SIG-M5 (cell line): ENCODE results near the gene FDXACB1.

ENCODE experiments used
- DNase-seq: peaks from one replicate; lab custom pipeline; 2025; lab: John Stamatoyannopoulos, UW

The FDXACB1 gene

DNA sequence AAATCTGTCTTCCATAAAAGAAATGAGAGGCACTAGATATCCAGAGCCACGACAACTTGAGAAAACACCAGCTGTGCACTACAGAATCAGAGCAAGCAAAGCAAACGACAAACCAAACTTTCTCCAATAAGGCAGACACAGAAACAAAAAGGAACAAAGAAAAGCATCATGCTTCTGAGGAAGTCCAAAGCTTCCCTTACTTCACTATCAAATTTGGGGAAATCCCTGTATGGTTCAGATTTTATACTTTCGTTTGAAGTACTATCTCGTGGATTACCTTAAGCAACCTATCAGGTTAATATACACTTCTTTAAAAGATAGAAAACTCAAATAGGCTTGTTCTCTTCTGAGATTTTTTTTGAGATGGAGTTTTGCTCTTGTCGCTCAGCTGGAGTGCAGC, 35.3 kb downstream of the FDXACB1 start:
- DNase-seq: no peak

DNA sequence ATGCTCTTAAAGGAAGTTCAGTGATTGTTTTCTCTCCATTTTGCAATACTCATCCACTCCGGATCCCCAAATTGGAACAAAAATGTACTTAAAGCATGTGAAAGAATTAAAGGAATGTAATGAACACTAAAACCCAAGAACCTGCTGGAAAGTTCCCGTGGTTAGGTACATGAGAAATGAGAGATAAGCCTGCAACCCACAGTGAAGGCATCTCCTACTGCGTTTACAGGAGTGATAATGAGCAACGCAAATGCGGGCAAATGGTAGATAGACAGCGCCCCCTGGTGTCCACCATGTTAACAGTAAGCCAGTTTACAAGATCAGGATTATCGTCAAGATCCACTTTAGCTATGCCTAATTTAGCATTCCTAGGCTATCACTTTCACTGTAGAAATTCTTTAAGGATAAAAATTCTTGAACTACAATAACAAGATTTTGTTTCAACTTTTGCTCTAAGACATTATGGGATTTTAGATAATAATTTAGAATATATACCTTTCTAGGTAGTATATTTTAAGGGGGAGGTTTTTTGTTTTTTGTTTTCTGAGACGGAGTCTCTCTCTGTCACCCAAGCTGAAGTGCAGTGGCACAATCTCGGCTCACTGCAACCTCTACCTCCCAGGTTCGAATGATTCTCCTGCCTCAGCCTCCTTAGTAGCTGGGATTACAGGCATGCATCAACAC, 37.5 kb downstream of the FDXACB1 start:
- DNase-seq: peak; percentile 17

DNA sequence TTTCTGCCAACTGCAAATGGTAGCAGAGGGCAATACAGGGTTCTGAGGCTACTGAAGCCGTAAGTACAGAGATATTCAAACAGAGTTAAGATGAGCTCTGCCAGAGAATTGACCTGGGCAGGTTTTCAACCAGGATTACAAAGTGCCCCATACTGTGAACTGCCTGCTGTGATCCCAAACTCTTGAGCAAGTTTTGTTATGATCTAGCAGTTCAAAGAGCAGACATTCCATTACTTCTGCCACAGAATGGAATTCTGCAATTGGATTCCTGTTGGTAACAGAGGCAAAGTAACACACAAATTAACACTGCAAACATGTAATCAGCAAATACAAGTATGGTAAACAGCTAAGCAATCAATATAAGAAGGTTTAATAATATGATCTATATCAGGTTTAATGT, 38.8 kb downstream of the FDXACB1 start:
- no peak for DNase-seq

DNA sequence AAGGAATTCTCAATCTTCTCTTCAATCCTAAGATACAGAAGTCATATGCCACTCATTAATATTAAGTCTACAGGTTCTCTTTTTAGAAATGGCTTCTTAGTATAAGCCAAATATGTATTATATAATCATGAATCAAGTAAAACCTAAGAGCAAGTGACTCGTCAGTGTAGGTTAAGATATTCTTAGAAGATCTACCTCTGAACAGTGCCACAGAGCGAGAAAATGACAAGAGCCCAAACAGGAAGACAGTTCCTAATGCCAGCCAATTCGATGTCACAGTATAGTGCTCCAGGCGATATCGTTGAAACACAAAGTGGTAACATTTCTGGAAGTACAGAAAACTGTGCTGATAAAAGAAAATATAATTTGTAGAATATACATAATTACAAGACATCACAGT, 40.9 kb downstream of the FDXACB1 start:
- DNase-seq: no peak

DNA sequence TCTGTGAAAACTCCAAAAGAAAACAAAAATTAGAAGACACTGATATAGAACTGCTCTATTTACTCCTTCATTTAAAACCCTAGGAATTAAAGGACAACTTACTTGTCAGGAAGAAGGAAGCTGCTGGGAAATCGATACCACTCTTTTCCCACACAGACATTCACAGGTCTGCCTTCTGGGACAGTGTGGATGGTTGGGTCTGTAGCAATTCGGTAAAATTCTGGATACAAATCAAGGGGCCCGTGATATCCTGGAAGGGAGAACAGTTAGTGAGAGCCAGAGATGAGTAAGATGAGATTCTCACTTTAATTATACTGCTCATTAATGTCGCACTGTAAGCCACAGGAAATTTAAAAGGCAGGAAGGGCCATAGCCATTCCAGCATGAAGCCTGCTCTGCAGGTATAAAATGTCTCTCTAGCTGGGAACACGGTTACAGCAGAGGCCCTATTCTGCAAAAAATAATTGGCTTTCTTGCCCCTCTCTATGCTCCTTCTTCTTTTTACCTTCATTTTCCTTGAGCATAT, 41.5 kb downstream of the FDXACB1 start:
- no peak for DNase-seq

DNA sequence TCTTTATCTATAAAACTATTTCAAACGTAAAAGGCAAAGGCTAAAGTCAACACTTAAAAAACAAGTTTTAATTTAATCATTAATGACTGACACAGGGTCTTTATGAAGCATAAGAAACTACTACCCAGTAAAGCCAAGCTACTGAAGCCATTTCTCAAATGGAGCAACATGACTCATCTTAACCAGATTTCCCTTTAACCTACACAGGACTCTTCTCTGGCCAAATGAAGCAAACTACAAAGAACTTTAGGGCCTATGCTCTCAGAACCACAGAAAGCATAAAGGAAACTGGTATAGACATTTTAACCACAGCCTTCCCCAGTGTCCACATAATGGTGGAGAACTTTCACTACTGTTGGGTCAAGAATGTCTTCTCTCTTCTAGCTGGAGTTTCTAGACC, 42.2 kb downstream of the FDXACB1 start:
- no peak for DNase-seq

DNA sequence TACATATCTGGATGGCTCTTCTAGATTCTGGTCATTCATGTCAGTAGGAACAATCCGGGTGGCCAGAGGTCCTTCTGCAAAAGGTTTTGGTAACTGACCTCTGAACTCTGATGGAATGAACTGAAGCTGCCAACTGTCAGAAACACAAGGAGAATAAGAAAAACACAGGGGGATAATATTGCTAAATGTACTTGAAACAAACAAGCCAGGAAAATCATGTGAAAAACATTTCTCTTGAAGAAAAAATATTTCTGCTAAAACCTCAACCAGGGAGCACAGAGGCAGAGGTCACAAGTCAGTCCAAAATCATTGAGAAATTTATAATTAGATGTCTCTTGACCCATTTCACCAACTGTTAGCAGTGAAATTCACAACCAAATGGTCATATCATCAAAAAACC, 42.8 kb downstream of the FDXACB1 start:
- no peak for DNase-seq

DNA sequence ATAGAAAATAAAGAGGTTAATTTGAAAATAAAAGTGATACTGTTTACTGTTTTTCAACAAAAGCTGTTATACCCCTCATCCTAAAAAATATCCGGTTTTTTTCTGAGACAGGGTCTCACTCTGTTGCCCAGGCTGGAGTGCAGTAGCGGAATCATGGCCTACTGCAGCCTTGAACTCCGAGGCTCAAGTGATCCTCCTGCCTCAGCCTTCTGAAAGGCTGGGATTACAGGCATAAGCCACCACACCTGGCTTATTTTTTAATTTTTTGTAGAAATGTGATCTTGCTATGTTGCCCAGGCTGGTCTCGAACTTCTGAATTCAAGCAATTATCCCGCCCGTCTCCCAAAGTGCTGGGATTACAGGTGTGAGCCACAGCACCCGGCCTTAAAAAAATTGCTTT, 43.3 kb downstream of the FDXACB1 start:
- no peak for DNase-seq

DNA sequence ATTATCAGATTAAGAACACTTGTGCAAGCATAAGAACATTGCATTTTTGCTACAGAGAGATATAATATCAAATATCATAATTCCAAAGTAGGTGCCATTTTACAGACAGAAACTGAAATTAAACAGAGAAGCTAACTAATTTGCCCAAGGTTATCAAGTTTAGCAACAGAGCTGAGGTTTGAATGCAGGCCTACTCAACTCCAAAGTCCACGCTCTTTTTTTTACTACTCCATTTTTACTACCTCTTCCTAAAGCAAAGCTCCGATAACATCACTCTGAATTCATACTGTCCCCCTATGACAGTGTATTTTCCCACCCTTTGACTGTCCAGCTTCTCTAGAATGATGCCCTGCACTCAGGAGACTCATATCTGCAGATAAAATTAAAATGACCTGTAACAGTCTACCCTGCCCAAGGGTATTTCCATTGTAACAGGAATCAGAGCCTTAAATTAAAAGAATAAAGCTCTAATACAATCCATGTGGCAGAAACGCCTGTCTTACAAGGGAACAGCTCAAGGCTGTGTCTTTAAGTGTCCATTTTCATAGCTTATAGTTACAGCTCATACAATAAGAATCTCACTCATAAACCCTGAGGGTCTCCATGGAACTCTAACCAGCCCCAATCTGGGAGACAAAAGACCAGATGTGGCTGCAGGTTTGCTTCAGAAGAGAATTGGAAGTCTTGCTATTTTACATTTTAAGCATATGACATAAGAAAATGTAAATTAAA, 44.4 kb downstream of the FDXACB1 start:
- DNase-seq: no peak

DNA sequence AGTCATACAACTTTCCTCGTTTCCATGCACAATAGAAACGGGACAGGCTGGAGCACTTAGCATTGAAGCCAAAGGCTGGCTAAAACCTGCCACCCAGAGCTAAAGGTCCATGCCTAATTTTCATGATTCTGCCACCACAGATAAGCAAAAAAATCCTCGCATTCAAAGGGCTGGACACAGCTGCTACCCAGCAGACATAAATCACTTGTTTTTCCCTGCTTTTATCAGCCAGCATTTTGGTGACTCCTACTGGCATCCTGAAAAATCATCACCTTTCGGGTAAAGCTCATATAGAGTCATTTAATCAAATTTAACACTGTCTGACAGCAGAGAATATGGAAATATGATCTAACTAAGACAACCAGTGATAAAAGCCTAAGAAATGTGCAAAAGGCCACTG, 45.4 kb downstream of the FDXACB1 start:
- no peak for DNase-seq

DNA sequence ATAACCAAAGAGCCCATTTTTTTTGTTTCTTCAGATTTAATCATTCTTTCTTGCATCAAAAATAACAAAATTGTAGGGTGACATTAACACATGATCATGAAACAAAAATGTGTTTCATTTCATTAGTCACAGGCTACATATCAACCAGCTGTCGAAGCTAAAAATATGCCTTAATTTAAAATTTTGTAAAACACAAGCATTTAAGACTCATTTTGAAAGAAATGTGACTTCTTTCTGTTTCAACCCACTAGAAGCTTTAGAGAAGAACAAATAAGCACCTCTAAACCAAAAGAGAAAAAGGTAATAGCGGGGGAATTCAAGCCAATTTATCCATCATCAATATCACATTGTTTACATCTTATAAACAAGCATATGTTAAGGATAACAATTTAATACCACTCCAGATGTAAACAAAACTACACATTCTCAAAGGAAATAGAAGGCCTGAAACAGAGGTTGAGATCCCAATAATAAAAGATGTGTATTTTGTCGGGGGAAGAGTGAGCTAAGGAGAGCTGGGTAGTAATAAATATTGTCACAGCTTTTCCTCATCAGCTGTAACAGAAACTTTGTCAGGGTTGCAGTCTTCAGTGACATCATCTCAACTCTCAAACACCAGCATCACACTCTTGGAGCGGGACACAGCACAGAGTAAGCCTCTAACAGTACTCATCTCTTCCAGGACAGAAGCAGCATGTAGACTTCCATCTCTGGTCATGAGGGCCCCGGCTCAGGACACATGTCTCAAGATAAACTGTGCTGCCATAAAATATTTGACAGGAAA, 49.6 kb downstream of the FDXACB1 start:
- DNase-seq: no peak

DNA sequence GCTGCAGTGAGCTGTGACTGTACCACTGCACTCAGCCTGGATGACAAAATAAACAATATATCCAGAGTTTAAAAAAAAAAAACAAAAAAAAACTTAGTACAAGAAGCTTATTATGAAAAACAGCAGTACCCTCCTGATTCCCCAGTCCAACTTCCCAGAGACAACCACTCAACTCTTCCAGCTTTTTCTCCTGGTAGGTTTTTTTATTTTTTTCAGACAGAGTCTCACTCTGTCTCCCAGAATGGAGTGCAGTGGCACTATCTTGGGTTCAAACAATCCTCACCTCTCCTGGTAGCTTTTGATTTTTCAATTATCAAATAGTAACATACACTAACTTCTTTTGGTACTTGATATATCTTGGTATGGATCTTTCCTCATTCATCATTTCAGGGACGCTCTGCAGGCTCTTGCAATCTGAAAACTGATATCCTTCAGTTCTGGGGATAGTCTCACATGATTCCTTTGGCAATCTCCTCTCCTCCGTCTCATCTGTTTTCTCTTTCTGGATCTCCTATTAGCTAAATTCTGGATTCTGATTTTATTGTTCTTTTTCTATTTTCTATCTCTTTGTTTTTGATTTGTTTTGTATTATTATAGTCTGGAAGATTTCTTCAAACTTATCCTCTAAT, 52.5 kb downstream of the FDXACB1 start:
- DNase-seq: no peak
